Superior temporal gyrus (tissue), 1 donor: Measurements from ENCODE around the gene CHST8.

Experiments
- DNase-seq: peaks from one replicate; pipeline ENCODE4 v3.0.0-alpha.2; 2016; ENCODE audit errors: extremely low spot score

Gene CHST8

DNA sequence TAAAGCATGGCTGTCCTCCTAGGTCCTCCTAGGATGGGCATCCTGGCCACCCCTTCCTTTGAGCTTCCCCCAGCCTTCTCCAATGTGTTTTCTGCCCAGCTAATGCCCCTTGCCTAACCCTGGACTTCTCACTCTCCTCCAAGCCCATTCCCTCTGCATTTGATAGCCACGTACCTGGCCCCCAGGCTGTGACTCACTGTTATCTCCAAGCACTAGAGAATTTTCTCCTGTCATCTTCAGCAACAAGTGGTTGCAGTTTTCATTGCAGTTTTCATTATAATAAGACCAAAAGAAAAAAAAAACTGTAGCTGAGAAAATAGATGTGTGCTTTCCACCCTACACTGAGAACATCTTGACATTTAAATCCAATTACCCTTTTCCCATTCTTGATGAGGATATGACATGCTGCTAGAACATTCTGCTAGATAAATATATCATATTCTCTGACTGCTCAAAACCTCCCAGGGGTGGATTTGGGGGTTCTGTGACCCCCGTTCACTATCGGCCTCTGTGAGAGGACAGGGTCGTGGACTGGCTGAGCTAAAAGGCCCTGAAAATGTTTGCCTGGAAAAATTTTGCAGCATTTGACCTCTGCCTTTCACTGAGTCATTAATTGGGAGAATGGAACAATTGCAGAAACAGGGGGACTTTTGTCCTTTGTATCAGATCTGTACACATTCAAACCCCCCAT is 116.1 kb downstream of the CHST8 start:
- DNase-seq: no peak

DNA sequence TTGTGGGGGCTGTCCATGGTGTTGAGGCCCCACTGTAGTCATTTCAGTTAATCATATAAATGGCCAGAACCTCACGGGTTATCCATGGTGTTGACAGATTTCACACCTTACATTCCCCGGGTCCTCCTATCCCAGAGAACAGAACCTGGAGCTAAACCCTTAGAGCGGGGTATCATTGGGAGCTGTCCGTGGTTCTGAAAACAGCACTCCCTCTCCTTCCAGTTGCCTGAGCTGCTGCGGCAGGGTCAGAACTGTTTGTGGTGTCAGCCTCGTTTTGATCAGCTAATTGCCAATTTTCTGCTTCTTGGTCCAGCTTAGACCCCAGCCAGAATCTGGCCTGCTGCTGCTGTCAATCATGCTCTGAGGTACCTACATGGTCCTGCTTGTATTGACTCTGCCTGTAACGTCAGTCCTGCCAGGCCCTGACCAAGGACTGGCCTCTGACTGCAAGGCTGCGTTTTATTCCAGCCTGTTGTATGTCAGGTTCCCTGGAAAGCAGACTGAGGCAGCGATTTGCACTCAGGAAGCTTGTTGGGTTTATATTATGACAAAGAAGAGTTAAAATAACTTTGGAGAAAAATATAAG is 119.2 kb downstream of the CHST8 start:
- no peak for DNase-seq

DNA sequence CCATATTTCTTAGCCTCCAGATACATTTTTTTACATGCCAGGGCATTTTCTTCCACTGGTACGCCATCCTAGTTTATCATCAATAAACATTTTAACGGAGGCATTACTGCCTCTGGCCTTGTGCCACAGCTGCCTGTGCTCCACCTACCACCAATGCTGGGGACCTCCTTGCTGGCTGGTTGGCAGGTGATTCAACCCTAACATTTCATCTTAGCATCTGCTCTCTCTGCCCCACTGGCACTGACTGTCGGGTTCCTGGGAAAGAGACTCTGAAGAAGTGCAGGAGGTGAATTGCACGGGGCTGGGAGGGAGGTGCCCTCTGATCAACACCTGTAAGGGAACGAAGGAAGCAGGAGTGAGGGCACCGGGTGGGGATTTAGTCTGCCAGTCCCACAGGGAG is 123.5 kb downstream of the CHST8 start:
- no peak for DNase-seq

DNA sequence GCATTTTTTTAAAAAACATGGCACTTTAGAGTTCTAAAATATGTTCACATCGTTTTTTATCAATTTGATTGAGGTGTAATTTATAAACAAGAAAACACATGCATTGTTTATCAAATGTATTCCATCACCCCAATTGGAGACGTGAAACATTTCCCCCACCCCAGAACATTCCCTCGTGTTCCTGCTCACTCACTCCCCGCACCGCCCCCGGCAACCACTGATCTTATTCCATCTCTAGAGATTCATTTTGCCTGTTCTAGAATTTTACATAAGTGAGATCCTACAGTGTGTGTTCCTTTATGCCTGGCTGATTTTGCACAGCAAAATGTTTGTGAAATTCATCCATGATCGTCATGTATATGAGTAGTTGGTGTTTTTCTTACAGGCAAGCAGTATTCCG is 124.4 kb downstream of the CHST8 start:
- DNase-seq: no peak

DNA sequence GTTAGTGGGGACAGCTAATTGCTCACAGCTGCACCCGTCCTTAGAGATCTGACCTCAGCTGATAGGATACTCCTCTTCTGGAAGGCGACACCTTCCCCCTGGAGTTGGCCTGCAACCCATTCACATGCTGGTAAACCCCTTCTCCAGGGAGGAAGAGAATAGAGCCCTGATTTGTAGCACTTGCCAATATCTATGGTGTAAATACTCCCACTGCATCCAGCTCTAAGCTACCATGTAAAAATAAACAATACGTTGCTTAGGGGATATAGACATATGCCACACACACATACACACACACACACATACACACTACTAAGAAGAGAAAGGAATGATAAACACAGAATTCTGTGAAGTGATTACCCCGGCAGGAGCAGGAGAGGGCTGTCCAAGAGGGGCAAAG is 125.5 kb downstream of the CHST8 start:
- DNase-seq: no peak

DNA sequence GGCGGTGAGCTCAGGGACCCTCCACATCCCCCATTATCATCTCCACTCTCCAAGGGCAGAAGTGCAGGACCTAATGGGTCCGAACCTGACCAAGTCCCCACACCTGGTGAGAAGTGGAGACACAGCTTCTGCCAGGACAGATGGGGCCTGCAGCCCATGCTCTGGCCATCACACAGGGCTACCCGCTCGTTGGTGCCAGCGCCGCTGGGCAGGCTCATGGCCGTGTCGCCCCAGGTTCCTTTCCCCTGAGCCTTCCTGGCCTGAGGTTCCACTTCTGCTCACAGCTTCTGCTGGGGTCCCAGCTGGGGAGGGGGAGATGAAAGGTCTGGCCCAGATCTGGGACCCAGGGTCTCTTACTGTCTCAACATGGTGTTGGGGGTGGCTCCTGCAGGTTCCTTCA is 126.5 kb downstream of the CHST8 start:
- DNase-seq: no peak

DNA sequence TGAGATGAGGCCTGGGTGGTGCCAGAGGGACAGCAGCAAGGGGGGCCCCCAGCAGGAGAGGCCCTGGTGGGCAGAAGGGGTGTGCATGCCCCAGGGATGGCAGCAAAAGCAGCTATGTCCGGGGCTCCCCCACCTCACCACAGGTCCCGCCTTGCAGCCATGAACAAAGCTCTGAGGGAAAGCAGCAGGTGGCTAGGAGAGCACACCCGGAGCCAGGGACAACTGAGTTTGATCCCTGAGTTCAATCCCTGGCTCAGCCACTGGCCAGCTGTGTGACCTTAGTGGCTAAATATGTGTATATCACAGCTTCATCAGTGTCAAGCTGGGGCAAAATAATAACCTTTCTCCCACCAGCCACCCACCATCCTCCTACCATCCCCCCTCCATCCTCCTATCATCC is 127.3 kb downstream of the CHST8 start:
- DNase-seq: no peak

DNA sequence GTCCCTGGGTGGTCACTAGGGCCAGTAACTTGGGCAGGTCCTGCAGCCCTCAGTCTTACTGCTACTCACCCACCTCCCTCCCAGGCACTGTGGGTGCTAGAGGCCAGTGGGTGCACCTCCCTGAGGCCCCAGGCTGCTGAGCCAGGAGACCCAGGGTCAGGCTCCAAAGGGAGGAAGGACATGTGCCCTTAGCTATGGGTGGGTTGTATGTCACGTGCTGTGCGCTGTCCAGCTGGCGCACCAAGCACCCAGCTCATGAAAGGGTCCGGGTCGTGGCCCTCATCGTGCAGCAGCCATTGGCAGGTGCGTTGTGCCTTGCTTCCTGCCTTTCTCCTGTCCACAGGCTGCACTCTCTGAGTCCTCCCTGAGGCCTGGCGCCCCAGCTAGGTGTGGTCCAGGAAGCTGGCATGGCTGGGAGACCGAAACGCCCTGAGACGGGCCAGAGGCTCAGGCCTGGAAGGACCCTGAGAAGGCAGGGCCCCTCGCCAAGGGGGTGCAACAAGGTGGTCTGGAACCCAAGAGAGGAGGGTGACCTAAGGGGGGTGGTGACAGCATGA is 127.9 kb downstream of the CHST8 start:
- DNase-seq: no peak

DNA sequence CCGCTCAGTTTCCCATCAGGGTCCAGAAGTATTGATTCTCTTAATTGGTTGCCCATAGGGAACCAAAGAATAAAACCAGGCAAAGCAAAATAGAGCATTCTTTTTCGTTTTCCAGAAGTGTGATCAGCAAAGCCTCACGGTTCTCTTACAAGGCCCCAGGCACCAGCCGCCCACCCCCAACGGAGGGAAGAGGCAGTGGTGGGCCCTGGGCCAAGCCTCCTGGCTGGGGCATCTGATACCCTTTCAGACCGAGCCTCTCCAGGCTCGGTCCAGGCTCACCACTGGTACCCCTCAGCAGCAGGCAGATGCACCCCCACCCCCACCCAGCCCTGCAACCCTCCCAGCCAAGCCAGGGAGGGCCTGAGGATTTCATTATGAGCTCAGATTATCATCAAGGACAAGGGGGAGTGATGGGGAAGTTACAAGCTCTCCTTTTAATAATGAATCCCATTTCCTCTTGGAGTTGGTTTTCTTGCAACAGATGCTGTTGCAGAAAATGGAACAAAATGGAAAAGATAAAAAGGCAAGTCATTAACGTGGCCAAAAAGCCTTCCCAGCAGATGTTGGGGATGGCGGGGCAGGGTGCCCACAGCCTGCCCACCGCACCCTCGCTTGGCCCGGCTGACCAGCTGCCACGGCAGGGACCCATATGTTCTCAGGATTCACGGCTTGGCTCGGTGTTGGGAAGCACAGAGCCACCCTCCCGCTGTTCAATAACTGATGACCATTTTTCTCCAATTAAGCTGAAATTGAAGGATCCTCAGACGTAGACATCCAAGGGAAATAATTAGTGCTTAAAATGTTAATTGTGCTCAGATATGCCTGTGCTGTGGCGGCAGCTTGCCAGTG is 129.1 kb downstream of the CHST8 start:
- no peak for DNase-seq

DNA sequence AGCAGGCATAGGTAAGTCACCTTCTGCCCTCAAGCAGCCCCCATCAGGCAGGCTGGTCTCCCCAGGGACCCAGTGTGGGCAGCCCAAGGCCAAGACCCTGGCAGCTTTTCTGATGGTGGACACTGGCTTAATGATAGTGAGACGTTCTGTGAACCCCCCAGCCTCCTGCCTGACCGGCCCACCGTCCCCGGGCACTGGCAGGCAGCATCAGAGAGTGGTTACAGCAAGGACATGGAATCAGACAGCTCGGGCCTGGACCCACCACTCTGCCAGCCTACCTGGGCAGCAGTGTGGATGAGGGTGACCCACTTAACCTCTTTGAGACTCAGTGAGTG is 129.7 kb downstream of the CHST8 start:
- DNase-seq: no peak

DNA sequence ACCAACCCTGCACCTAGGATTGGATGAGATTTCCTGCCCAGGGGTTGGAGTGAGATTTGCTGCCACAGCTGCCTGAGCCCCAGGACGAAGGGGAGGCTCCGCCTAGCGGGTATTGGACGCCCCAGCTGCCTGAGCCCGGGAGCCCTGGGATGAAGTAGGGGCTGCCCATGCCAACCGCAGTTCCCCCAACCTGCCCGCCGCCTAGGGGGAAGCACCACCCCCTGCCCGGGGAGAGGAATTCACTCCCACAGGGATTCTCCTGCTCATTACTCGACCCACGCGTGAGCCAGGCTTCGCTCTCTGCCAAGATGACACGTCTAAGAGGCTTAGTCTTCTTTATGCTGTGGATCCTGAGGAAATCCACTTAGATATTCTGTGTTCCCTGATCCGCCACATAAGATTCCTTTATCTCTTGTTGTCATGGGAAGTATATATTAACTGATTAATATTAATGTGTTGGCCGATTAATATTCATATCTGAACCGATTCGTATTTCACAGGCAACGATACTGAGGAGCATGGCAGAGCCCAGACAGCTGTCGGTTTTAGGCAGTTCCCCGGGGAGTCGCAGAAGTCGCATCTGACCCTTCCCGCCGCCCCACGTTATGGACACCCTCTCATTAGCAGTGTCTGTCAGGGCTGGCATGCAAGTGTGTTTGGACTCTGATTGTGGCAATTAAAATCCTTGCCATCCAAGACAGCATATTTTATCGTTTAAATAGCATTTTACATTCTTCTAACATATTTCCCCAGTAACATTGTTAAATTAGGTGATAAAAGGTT is 130.5 kb downstream of the CHST8 start:
- no peak for DNase-seq

DNA sequence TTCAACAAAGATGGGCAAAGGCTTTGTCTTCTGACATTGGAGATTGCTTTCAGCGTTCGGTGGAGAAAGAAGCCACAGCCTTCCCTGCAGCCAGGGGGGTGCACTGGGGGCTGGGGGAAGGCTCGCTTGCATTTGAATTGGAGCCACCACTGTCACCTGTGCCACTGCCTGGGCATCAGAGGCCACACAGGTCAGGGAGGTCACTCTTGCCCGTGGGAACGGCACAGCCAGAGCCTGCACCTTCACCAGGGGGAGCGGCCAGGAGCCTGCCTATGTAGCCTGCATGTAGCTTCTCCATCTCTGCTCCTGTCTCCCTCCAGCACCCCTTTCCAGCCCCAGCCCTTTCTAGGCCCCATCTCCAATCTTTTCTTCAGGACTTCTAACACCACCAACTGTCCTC is 131.2 kb downstream of the CHST8 start:
- DNase-seq: no peak

DNA sequence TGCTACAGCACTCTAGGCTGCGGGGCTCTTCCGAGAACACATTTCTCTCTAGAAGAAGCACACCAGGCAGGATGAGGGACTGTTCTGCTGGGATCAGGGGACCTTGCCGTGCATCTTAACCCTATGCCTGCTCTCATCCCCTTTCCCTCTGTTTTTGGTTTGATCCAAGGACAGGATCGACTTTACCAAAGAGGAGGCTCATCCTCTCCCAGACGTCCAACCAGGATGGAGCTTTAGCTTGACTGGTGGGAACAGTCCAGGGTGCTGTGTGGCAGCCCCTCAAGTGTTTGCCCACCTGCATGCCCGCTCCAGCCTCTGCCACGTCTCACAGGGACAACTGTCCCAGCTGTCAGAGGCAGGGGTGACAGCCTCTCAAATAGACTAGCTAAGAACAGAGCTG is 132.6 kb downstream of the CHST8 start:
- DNase-seq: no peak

DNA sequence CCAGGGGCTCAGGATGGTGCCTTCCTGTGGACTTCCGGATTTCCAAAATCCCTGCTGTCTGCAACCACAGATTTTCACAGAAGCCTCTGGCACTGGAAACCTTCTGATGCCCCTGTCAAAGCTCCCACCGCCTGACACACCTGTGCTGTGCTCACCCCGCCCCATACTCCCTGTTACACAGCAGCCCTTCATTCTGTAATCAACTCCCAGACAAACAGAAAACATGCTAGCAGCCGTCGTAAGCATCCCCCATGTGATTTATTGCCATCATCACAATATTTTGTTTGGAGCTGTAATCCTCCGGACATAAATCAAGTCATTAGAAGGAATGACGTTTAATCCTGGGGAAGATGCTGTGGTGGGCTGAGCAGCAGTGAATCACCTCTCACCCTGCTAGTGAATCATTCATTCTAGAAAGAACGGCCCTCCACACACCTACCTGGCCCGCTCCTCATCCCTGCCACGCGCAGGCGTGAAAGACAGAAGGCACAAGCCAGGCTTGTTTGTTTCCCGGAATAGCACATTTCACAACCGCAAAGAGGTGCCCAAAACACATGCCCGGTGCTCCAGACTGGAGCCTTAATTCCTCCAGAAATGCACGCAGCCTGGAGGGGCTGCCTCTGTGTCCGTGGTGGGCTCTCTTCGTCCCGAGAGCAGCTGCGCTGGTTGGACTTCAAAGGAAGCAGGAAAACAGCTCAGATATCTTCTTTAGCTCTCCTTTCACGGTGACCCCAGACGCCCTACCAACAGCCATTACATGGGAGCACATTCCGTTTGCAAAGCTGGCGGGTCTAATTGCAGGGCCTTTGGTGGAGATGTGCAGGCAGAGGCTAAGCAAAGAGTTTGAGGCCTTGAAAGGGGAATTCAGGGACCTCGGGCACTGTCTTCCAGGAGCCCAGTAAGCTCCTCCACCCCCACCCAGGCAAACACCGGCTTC is 133.6 kb downstream of the CHST8 start:
- DNase-seq: no peak

DNA sequence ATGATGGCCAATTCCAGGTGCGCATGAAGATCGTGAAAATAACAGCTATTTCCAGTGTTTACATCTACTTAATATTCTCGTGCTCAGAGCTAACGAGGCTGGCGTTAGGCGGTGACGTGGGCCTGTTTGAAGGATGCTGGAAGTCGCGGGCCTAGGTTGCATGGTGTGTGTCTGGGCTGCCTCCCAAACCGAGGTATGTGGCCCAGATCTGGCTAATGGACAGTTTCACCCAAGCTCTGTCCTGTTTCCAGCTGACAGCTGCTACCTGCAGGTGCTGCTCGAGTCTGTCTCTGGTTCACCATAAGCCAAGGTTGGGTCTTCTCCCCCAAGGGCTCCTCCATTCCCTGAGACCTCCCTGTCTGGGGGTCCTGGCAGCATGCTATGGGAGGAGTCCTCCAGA is 134.4 kb downstream of the CHST8 start:
- no peak for DNase-seq

DNA sequence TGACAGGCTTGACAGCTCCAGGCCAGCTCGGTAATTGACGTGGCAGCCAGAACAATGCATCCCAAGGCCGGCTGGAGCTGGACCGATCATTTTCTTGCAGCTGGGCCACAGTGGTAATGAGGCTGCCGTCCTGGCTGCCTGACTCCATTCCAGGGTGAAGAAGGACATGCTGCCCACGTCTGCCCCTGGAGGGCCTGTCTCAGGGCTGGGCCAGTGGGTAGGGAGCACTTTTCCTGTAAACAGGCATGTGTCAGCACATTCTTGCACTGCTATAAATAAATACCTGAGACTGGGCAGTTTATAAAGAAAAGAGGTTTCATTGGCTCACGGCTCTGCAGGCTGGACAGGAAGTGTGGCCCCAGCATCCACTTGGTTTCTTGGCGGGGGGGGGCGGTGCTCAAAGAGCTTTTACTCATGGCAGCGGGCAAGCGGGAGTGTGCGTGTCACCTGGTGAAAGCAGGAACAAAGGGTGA is 136.8 kb downstream of the CHST8 start:
- DNase-seq: no peak

DNA sequence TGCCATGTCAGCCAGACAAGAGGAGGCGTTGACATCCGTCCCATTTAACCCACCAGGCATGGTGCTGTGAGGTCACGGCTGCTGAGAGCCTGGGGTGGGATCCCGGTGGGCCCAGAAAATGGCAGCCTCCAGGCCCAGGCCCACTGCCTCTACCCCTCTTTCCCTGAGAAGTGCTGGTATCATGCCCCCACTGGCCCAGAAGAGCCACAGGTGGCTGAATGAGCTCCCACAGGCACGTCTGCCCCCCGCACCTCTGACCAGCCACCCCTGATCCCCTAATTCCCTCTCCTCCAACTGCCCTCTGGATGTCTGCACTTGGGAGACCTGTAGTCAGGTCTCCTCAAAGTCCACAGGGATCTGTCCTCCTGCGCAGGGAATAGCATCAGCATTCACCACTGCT is 137.6 kb downstream of the CHST8 start:
- no peak for DNase-seq

DNA sequence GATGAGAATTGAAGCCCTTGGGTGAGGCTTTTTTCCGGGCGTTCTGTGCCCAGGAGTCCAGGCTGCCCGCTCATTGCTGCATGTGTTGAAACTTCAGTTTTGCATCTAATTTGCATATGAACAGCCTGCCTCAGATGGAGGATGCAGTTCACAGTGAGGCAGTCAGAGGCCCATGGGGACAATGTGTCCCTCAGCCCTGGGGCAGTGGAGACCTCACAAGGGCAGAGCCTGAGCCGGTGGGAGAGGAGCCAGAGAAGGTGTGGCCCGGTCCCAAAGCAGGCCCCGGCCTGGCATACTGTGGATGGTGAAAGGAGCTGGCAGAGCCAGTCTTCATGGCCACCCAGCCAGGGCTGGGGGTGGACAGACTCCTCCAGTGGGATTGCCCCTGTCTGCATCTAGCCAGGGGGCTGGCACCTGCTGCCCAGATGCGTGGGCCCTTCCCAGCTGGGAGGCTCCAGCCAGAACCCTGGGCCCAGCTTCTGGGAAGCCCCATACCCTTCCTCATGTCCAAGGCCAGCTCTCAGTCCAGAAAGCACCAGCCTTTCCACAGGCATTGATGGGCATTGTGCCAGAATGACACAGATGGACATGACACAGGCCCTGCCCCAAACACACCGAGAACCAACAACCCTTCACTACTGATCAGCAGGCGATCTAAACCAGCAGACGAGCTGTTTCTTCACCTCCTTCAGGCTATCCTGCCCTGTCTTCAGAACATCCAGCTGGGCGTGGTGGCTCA is 142.0 kb downstream of the CHST8 start:
- DNase-seq: no peak

DNA sequence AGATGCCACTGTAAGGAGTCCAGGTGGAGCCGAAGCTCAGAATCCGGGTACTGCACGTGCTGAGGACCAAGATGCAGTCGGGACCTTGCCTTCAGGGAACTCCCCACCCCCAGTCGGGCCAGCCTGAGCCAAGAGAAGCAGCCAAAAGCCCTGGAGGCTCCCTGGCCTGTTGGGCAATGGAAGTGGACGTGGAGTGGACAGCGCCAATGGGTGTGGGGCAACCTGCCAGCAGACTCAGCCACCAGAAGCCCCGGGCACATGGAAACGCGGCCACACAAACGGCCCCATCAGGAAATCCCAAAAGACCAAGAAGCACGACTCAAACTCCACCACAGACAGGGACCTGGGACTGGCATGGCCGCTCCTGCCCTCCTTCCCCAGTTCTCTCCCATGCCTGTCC is 144.9 kb downstream of the CHST8 start:
- DNase-seq: no peak

DNA sequence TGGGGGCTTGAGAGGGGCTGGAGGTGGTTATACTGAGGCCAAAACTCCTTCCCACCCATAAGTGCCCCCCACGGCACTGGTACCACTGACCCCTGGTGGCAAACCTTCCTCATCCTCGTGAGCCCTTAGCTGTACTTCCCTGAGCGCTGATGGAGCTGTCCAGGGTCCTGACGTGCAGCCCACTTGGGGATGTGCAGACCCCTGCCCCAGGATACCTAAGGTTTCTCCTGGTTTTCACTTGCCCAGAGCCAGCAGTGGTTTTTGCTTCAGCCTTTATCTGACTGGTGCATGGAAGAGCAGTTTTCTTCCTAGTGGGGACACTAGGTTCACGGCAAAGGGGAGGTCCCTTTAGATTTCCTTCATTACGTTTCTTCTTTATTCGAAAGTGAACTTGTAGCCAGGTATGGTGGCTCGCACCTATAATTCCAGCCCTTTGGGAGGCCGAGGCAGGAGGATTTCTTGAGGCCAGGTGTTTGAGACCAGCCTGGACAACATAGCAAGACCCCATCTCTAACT is 146.2 kb downstream of the CHST8 start:
- no peak for DNase-seq
